ENCODE data around the gene INAFM1. TPM values are rescaled to one million over a fixed set of nuclear protein-coding genes. Genes with fewer than 3 reads are reported as not detected.

Gene INAFM1
- total RNA-seq, 3 donors from 2014 or later (not counting 1 experiment from before 2014, with no cell fraction given) = 9.1 to 10.3 (median 9.5) TPM

DNA sequence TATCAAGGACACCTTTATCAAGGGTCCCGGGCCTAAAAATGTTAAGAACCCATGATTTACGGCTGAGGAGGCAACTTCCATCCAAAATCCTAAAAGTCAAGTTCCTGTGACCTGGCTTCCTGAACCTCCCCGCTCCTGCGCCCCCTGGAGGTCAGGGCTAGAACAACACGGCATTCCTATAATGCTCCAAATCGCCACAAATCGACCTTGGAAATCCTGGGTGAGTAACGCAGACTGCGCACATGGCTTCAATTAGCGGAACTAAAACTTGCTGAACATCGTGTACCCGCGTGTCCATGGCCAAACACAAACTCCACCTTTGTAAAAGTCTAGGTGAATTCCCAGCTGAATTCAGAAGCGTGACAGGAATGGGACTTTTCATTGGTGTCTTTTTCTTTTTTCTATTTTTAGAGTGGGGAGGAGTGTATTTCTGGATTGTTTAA, 30.6 kb downstream of the INAFM1 start:
- Histone ChIP-seq H3K27ac (ENCODE audit: low read length) (no peak overlapping the region), H3K4me1 (ENCODE audit: control insufficient read depth, insufficient read depth, low read length) (peaks cover 21% of the 10 kb centered on the region), H3K4me3 (ENCODE audit: low read length) (no peak overlapping the region), H3K27me3 (ENCODE audit: control insufficient read depth, insufficient read depth, low read length) (no peaks in the 10 kb centered on the region), H3K9me3 (ENCODE audit: control insufficient read depth, insufficient read depth, low read length) (no peaks in the 10 kb centered on the region), H3K36me3 (ENCODE audit: control insufficient read depth, insufficient read depth, low read length) (no peaks in the 10 kb centered on the region)
- Mint-ChIP-seq H3K27ac (no peak overlapping the region), H3K9me3 (no peaks in the 10 kb centered on the region), H3K4me3 (no peak overlapping the region), H3K27me3 (ENCODE audit: low read depth in 2 of 2) (peaks cover 17 to 27% of the 10 kb centered on the region in 2 donors), H3K36me3 (no peaks in the 10 kb centered on the region), H3K4me1 (peaks cover 15 to 16% of the 10 kb centered on the region in 2 donors)
- DNase-seq = peak; percentile 48 to 76
- 4% methylated on average over 13 of the region's 14 CpGs for WGBS (ENCODE audit: insufficient coverage)
- intact Hi-C loops (cut with micrococcal nuclease) = no loop called here
- TF ChIP-seq CTCF (IDR thresholded peaks at IDR 0.05) = peak; percentile 94
- ATAC-seq = peak; percentile 58 to 68 (median 61)

- no peak for TF ChIP-seq CTCF (IDR thresholded peaks at IDR 0.05)
- intact Hi-C loops (cut with micrococcal nuclease) = no loop called here
- Mint-ChIP-seq H3K27me3 (ENCODE audit: low read depth in 2 of 2) (peaks cover 17 to 36% of the 10 kb centered on the region in 2 donors), H3K4me3 (no peak overlapping the region), H3K4me1 (peaks cover 7 to 11% of the 10 kb centered on the region in 2 donors), H3K27ac (no peak overlapping the region), H3K36me3 (no peaks in the 10 kb centered on the region), H3K9me3 (no peaks in the 10 kb centered on the region)
- no peak for DNase-seq
- Histone ChIP-seq H3K27me3 (ENCODE audit: control insufficient read depth, insufficient read depth, low read length) (no peaks in the 10 kb centered on the region), H3K4me1 (ENCODE audit: control insufficient read depth, insufficient read depth, low read length) (peaks cover 14% of the 10 kb centered on the region), H3K9me3 (ENCODE audit: control insufficient read depth, insufficient read depth, low read length) (no peaks in the 10 kb centered on the region), H3K4me3 (ENCODE audit: low read length) (no peak overlapping the region), H3K27ac (ENCODE audit: low read length) (no peak overlapping the region), H3K36me3 (ENCODE audit: control insufficient read depth, insufficient read depth, low read length) (no peaks in the 10 kb centered on the region)
- ATAC-seq = no peak
- 80% methylated on average over 3 of the region's 3 CpGs for WGBS (ENCODE audit: insufficient coverage)
Measured at GRCh38 chr19:47306303-47306702, 31.6 kb downstream of the INAFM1 start.

DNA sequence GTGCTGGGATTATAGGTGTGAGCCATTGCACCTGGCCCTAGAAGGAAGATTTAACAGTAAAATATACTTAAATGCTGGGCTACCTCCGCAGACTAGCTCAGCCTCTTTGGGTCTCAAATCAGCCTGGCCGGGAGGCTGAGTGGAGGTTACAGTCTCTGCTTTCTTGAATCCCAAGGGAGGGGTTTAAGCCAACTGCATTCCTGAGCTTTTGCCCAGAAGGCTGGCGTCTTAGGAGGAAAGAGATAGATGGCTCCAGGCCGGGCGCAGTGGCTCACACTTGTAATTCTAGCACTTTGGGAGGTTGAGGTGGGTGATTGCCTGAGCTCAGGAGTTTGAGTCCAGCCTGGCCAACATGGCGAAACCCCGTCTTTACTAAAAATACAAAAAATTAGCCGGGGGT, 34.4 kb downstream of the INAFM1 start:
- no peaks in the 10 kb centered on the region for H3K9me3 ChIP-seq (ENCODE audit: control insufficient read depth, insufficient read depth, low read length)
- peaks cover 19 to 37% of the 10 kb centered on the region in 2 donors for H3K27me3 Mint-ChIP-seq (ENCODE audit: low read depth in 2 of 2)
- no peak for TF ChIP-seq CTCF (IDR thresholded peaks at IDR 0.05)
- intact Hi-C loops (cut with micrococcal nuclease) = no loop called here
- H3K4me3 ChIP-seq (ENCODE audit: low read length) = no peak overlapping the region
- no peaks in the 10 kb centered on the region for H3K27me3 ChIP-seq (ENCODE audit: control insufficient read depth, insufficient read depth, low read length)
- peaks cover 1 to 7% of the 10 kb centered on the region in 2 donors for H3K4me1 Mint-ChIP-seq
- H3K27ac Mint-ChIP-seq = no peak overlapping the region
- H3K4me3 Mint-ChIP-seq = no peak overlapping the region
- no peaks in the 10 kb centered on the region for H3K36me3 Mint-ChIP-seq
- DNase-seq (no peak), ATAC-seq (no peak)
- H3K4me1 ChIP-seq (ENCODE audit: control insufficient read depth, insufficient read depth, low read length) = peaks cover 8% of the 10 kb centered on the region
- no peaks in the 10 kb centered on the region for H3K9me3 Mint-ChIP-seq
- no peak overlapping the region for H3K27ac ChIP-seq (ENCODE audit: low read length)
- 89% methylated on average over 8 of the region's 8 CpGs for WGBS (ENCODE audit: insufficient coverage)
- H3K36me3 ChIP-seq (ENCODE audit: control insufficient read depth, insufficient read depth, low read length) = no peaks in the 10 kb centered on the region

DNA sequence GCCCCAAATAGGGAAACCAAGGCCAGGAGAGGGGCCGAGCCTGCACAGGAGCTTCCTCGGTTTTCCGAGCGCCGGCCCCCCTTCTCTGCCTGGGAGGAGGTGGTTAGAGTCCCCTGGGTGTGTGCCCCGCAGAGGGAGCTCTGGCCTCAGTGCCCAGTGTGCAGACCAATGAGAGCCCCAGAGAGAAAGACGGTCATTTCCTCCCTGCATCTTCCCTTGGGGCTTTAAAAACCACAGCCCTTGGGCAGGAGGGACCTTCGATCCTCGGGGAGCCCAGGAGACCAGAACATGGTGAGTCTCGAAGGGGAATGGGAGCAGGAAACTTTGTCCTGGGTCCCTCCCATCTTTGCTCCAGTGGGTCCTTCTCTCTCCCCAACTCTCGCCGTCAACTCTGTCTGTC, 34.9 kb downstream of the INAFM1 start, which contains the start of gene C5AR1:
Gene C5AR1 (plus strand): TSS at position 254 of the 400 bp plus-strand sequence. CDS start 35 bp downstream, at position 289.
- H3K27ac Mint-ChIP-seq = no peak within 1 kb of the TSS
- WGBS (ENCODE audit: insufficient coverage) = 23% methylated on average over 12 of the region's 12 CpGs
- DNase-seq (no peak), ATAC-seq (peak in 2 of 3 donors; percentile 39 to 76)
- TF ChIP-seq CTCF (IDR thresholded peaks at IDR 0.05) = no peak
- H3K4me3 ChIP-seq (ENCODE audit: low read length) = no peak within 1 kb of the TSS
- H3K36me3 ChIP-seq (ENCODE audit: control insufficient read depth, insufficient read depth, low read length) = no peaks in the 10 kb centered on the region
- no peaks in the 10 kb centered on the region for H3K9me3 Mint-ChIP-seq
- H3K9me3 ChIP-seq (ENCODE audit: control insufficient read depth, insufficient read depth, low read length) = no peaks in the 10 kb centered on the region
- H3K36me3 Mint-ChIP-seq = no peaks in the 10 kb centered on the region
- no peak within 1 kb of the TSS for H3K4me3 Mint-ChIP-seq
- H3K4me1 ChIP-seq (ENCODE audit: control insufficient read depth, insufficient read depth, low read length) = peaks cover 8% of the 10 kb centered on the region
- peaks cover 0 to 6% of the 10 kb centered on the region in 2 donors for H3K4me1 Mint-ChIP-seq
- H3K27ac ChIP-seq (ENCODE audit: low read length) = no peak within 1 kb of the TSS
- peaks cover 19 to 37% of the 10 kb centered on the region in 2 donors for H3K27me3 Mint-ChIP-seq (ENCODE audit: low read depth in 2 of 2)
- H3K27me3 ChIP-seq (ENCODE audit: control insufficient read depth, insufficient read depth, low read length) = no peaks in the 10 kb centered on the region
- intact Hi-C loops (cut with micrococcal nuclease) = no loop called here
